Peyer's patch (tissue), 4 donors: ENCODE measurements around the gene SLC6A11. TPM values are rescaled to one million over a fixed set of nuclear protein-coding genes. Genes with fewer than 3 reads are reported as not detected.

ENCODE experiments used
- DNase-seq, 3 donors: peaks; one replicate each; pipeline ENCODE4 v3.0.0-alpha.2; 2017 to 2019
- H3K27ac ChIP-seq, 4 donors: fragments of 200-600 bp; sonication (generic); one replicate each; pipeline ENCODE4 v1.5.1; 2016 to 2019
- H3K27me3 ChIP-seq, 2 donors: fragments of 200-600 bp; sonication (generic); one replicate each; pipeline ENCODE4 v1.5.1; 2019
- H3K36me3 ChIP-seq, 3 donors: fragments of 200-600 bp; sonication (generic); one replicate each; pipeline ENCODE4 v1.5.1; 2016 to 2019
- H3K4me1 ChIP-seq, 4 donors: fragments of 200-600 bp; sonication (generic); one replicate each; pipeline ENCODE4 v1.5.1; 2016 to 2019
- H3K4me3 ChIP-seq, 4 donors: fragments of 200-600 bp; sonication (generic); 1 replicate in 3 of 4; 2 replicates in 1 of 4; pipeline ENCODE4 v1.5.1; 2016 to 2019; ENCODE audit warnings: mild to moderate bottlenecking in 1 of 4
- H3K9me3 ChIP-seq, 4 donors: fragments of 200-600 bp; sonication (generic); one replicate each; pipeline ENCODE4 v1.5.1; 2016 to 2019; ENCODE audit warnings: mild to moderate bottlenecking in 1 of 4
- CTCF ChIP-seq, 6 experiments: fragments of 450-650 bp in 4 of 6; fragments of 200-600 bp in 2 of 6; sonication (generic) in 1 of 6; IDR thresholded peaks; one replicate each; pipeline ENCODE4 v1.5.1; 2017 to 2019; ENCODE audit warnings: antibody characterized with exemption in 6 of 6, mild to moderate bottlenecking in 3 of 6, moderate library complexity in 1 of 6
- POLR2A ChIP-seq, 2 donors: fragments of 450-650 bp; IDR thresholded peaks; one replicate each; pipeline ENCODE4 v1.5.1; 2017; ENCODE audit warnings: antibody characterized with exemption in 2 of 2, mild to moderate bottlenecking in 2 of 2, moderate library complexity in 2 of 2
- total RNA-seq, 4 donors: library from RNA; depleted of rRNA; stranded (reverse); fragments of >200 nt; gene quantifications; one replicate each; pipeline ENCODE4 v1.1.0, GENCODE V29; 2016

SLC6A11 gene
- total RNA-seq, 4 donors from 2014 or later = not detected

- TF ChIP-seq POLR2A (IDR thresholded peaks at IDR 0.05) (no peak), CTCF (IDR thresholded peaks at IDR 0.05) (no peak)
- Histone ChIP-seq H3K4me3 (no peak overlapping the region), H3K27ac (no peak overlapping the region), H3K27me3 (no peaks in the 10 kb centered on the region), H3K9me3 (no peaks in the 10 kb centered on the region), H3K36me3 (no peaks in the 10 kb centered on the region), H3K4me1 (peaks cover 0 to 6% (median 0%) of the 10 kb centered on the region in 4 donors)
- DNase-seq = no peak
Measured at GRCh38 chr3:10981031-10981430, 165.0 kb downstream of the SLC6A11 start.

- Histone ChIP-seq H3K36me3 (no peaks in the 10 kb centered on the region), H3K4me1 (peaks cover 0 to 6% (median 0%) of the 10 kb centered on the region in 4 donors), H3K27ac (no peak overlapping the region), H3K4me3 (no peak overlapping the region), H3K9me3 (no peaks in the 10 kb centered on the region), H3K27me3 (no peaks in the 10 kb centered on the region)
- TF ChIP-seq POLR2A (IDR thresholded peaks at IDR 0.05) = no peak
- no peak for TF ChIP-seq CTCF (IDR thresholded peaks at IDR 0.05)
- no peak for DNase-seq
Measured at GRCh38 chr3:10981961-10982360, 165.9 kb downstream of the SLC6A11 start.

GRCh38 chr3:10982782-10983181 is 166.8 kb downstream of the SLC6A11 start:
- no peak overlapping the region for H3K4me3 ChIP-seq
- no peaks in the 10 kb centered on the region for H3K27me3 ChIP-seq
- no peaks in the 10 kb centered on the region for H3K36me3 ChIP-seq
- peaks cover 0 to 6% (median 0%) of the 10 kb centered on the region in 4 donors for H3K4me1 ChIP-seq
- no peak for TF ChIP-seq POLR2A (IDR thresholded peaks at IDR 0.05)
- no peak for TF ChIP-seq CTCF (IDR thresholded peaks at IDR 0.05)
- no peak overlapping the region for H3K27ac ChIP-seq
- no peaks in the 10 kb centered on the region for H3K9me3 ChIP-seq
- DNase-seq = no peak

- TF ChIP-seq CTCF (IDR thresholded peaks at IDR 0.05) (peak; percentile 21 to 65 (median 58)), POLR2A (IDR thresholded peaks at IDR 0.05) (no peak)
- Histone ChIP-seq H3K4me1 (peaks cover 0 to 6% (median 0%) of the 10 kb centered on the region in 4 donors), H3K27me3 (no peaks in the 10 kb centered on the region), H3K36me3 (no peaks in the 10 kb centered on the region), H3K9me3 (no peaks in the 10 kb centered on the region), H3K27ac (no peak overlapping the region), H3K4me3 (no peak overlapping the region)
- peak in 1 of 3 donors; percentile 52 for DNase-seq
Measured at GRCh38 chr3:10983219-10983916, 167.3 kb downstream of the SLC6A11 start.

GRCh38 chr3:10984371-10984896 is 168.4 kb downstream of the SLC6A11 start:
- Histone ChIP-seq H3K36me3 (no peaks in the 10 kb centered on the region), H3K4me1 (peaks cover 0 to 6% (median 0%) of the 10 kb centered on the region in 4 donors), H3K27ac (no peak overlapping the region), H3K27me3 (no peaks in the 10 kb centered on the region), H3K9me3 (no peaks in the 10 kb centered on the region), H3K4me3 (no peak overlapping the region)
- no peak for DNase-seq
- TF ChIP-seq POLR2A (IDR thresholded peaks at IDR 0.05) (no peak), CTCF (IDR thresholded peaks at IDR 0.05) (no peak)
